Hematopoietic multipotent progenitor cell treated with erythropoietin and hydrocortisone succinate and interleukin-3 and kit ligand, for 8 days (in vitro differentiated cells): ENCODE results near the gene TSPY9.
"Not testable (repeated sequence)": the region's sequence is repeated elsewhere in the genome, so short reads cannot be mapped to it uniquely, and the experiment has no call there.

Experiments used
- DNase-seq: peaks from one replicate; pipeline ENCODE4 v3.0.0-alpha.2; 2015

TSPY9 gene

GRCh38 chrY:9486967-9487366 is at the start of gene TSPY9:
TSS of gene TSPY9 (plus strand) at chrY:9487267. CDS start at chrY:9487313, 46 bp downstream.
- not testable (repeated sequence) for DNase-seq

- not testable (repeated sequence) for DNase-seq
Measured at GRCh38 chrY:9466655-9467054, 20.4 kb upstream of the TSPY9 start, which contains the start of gene TSPY1. TSS of gene TSPY1 (plus strand) at chrY:9466955. CDS start at chrY:9467001, 46 bp downstream.

GRCh38 chrY:9504396-9504795 is 17.3 kb downstream of the TSPY9 start:
- not testable (repeated sequence) for DNase-seq

- DNase-seq, result not testable (repeated sequence)
Measured at GRCh38 chrY:9516287-9516686, 29.2 kb downstream of the TSPY9 start.

- DNase-seq, result not testable (repeated sequence)
Measured at GRCh38 chrY:9527580-9527979, 40.5 kb downstream of the TSPY9 start, which contains the start of gene TSPY10. TSS of gene TSPY10 (plus strand) at chrY:9527880. CDS start at chrY:9527926, 46 bp downstream.
